Left renal cortex interstitium (tissue), 4 donors: ENCODE results near the gene FOXC1. TPM values are rescaled to one million over a fixed set of nuclear protein-coding genes. Genes with fewer than 3 reads are reported as not detected.

Experiments
- DNase-seq, 4 donors: peaks; one replicate each; pipeline ENCODE4 v3.0.0-alpha.2; 2013; ENCODE audit warnings: low read depth in 4 of 4, low spot score in 2 of 4, missing footprints in 1 of 4
- polyA plus RNA-seq, 4 donors: library from polyadenylated mRNA; unstranded; fragments of 120-200 nt; gene quantifications; one replicate each; pipeline ENCODE4 v1.2.1, GENCODE V29; 2013; ENCODE audit not compliant: insufficient read length in 4 of 4

Gene FOXC1
- polyA plus RNA-seq, 4 donors, result 79.4 to 94.2 (median 84.5) TPM

DNA sequence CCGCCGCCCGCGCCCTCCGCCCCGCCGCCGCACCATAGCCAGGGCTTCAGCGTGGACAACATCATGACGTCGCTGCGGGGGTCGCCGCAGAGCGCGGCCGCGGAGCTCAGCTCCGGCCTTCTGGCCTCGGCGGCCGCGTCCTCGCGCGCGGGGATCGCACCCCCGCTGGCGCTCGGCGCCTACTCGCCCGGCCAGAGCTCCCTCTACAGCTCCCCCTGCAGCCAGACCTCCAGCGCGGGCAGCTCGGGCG, 1.5 kb downstream of the FOXC1 start:
- no peak for DNase-seq

DNA sequence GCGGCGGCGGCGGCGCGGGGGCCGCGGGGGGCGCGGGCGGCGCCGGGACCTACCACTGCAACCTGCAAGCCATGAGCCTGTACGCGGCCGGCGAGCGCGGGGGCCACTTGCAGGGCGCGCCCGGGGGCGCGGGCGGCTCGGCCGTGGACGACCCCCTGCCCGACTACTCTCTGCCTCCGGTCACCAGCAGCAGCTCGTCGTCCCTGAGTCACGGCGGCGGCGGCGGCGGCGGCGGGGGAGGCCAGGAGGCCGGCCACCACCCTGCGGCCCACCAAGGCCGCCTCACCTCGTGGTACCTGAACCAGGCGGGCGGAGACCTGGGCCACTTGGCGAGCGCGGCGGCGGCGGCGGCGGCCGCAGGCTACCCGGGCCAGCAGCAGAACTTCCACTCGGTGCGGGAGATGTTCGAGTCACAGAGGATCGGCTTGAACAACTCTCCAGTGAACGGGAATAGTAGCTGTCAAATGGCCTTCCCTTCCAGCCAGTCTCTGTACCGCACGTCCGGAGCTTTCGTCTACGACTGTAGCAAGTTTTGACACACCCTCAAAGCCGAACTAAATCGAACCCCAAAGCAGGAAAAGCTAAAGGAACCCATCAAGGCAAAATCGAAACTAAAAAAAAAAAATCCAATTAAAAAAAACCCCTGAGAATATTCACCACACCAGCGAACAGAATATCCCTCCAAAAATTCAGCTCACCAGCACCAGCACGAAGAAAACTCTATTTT, 2.0 kb downstream of the FOXC1 start:
- no peak for DNase-seq

DNA sequence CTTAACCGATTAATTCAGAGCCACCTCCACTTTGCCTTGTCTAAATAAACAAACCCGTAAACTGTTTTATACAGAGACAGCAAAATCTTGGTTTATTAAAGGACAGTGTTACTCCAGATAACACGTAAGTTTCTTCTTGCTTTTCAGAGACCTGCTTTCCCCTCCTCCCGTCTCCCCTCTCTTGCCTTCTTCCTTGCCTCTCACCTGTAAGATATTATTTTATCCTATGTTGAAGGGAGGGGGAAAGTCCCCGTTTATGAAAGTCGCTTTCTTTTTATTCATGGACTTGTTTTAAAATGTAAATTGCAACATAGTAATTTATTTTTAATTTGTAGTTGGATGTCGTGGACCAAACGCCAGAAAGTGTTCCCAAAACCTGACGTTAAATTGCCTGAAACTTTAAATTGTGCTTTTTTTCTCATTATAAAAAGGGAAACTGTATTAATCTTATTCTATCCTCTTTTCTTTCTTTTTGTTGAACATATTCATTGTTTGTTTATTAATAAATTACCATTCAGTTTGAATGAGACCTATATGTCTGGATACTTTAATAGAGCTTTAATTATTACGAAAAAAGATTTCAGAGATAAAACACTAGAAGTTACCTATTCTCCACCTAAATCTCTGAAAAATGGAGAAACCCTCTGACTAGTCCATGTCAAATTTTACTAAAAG, 2.7 kb downstream of the FOXC1 start:
- DNase-seq, result no peak

GRCh38 chr6:1612974-1613306, 3.2 kb downstream of the FOXC1 start:
- no peak for DNase-seq

DNA sequence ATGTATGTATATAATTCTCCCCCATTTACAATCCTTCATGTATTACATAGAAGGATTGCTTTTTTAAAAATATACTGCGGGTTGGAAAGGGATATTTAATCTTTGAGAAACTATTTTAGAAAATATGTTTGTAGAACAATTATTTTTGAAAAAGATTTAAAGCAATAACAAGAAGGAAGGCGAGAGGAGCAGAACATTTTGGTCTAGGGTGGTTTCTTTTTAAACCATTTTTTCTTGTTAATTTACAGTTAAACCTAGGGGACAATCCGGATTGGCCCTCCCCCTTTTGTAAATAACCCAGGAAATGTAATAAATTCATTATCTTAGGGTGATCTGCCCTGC, 3.6 kb downstream of the FOXC1 start:
- DNase-seq, result no peak

DNA sequence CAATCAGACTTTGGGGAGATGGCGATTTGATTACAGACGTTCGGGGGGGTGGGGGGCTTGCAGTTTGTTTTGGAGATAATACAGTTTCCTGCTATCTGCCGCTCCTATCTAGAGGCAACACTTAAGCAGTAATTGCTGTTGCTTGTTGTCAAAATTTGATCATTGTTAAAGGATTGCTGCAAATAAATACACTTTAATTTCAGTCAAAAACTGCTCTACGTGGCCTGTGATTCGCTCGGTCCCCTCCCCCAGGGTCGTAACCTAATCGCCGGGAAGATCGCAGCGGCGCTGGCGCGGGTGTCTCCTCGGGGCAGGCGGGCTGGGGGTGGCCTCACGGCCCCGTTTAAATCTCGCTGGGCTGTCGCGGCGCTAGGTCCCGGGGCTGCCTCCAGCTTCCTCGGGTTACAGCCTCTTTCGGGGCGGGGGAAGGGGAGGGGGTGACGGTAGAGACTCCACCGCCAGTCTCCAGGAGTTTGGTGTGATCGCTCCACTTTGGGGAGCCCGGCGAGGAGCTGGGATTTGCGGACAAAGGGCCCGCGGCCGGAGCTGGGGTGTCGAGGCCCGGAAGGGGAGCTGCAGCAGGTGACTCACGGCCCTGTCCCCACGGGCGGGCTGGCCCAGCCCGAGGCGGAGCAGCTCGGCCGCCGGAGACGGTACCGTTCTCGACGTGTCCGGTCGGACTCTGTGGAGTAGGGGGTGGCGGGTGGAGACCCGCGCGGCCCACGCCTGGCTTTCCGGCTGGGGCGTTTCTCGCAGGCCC, 4.2 kb downstream of the FOXC1 start:
- DNase-seq, result no peak

DNA sequence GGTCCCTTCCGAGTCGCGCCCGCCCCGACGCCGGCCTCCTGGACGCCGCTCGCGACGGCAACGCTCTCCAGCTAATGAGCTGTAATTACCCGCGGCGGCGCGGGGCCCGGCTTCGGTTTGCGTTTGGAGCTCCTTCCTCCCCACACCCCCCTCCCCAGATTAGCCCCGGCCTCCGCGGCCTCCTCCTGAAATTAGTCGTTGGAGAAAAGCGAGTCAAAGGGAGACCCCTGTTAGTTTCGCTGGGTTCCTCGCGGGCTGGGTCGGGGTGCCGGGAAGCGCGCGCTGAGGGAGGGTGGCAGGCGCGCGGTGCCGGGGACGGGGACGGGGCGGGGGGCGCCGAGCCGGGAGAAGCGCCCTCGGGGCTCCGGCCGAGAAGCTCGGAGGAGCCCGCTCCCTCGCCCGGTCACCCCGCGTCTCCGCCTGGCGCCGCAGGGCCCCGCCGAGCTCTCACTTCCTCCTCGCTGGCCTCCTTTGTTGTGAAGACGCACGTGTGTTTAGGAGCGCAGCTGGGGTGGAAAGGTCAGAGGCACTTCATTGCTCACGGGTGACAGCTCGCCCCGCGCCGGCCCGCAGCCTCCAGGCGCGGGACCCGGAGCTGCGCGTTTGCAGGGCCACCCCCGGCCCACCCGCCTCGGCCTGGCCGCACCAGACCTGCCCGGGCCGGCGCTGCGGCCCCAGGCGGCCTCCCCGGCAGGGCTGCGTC, 4.9 kb downstream of the FOXC1 start:
- DNase-seq, result no peak

DNA sequence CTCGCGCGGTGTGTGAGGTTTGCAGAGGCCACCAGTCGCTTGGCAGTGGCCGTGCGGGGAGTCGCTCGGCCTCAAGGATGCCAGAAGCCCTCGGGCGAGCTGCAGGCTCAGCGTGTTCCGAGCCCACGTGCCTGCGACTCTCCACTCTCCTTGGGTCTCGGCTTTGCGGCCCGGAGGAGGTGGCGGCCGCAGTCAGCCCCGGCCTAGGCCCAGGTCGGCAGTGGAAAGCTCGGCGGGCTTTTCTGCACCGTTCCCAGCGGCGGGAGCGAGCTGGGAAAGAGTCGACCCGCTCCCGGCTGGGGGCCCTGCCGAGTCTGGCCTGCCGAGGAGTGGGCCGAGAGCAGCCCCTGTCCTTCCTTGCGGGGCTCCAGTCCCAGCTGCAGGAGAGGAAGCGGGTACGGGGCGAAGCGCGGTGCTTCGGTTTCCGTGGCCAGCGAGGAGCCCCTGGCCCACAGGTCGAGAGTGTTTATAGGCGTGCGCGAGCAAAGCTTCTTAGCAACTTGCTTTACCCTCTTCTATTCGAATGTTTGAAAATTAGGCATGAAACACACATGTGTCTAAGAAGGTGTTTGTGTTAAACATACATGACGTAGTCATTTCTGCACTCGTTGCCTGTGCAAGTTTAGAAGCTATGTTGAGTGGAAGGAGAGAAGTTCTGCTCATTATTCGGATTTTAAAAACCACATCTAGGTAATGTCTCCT, 5.6 kb downstream of the FOXC1 start:
- DNase-seq, result no peak

GRCh38 chr6:1615853-1616420, 6.2 kb downstream of the FOXC1 start:
- DNase-seq, result no peak

DNA sequence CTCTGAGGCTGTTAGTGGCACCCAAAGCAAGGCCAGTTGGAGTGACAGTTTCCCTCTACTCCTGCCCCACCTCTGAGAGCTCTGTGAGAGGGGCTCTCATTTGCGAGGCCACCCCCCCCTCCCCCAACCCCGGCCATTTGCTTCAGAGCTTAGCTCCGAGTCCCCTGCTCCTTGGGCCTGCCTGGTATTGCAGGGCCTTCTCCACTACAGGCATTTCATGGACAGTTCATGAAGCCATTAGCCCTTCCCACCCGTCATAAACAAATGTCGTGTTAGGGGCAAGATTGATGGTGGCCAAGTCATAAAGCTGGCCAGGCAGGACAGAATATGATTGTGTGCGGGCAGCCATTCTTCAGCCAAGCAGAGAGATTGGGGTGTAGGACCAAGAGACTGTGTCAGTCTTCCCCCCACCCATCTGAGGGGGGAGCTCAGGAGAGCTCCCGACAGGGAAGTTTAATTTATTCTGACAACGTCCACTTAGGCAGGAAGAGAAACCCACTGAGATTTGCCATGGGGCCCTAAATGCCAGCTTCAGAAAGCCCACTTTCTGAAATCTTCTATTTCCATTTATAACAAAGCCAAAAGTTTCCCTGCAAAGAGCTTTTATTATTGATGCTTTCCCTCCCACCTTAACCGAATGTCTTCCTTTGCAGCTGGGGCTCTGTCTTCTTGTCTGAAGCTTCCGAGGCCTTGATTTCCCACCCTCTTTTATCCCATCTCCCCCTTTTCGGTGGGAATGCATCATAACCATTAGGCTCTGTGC, 7.2 kb downstream of the FOXC1 start:
- DNase-seq, result no peak

DNA sequence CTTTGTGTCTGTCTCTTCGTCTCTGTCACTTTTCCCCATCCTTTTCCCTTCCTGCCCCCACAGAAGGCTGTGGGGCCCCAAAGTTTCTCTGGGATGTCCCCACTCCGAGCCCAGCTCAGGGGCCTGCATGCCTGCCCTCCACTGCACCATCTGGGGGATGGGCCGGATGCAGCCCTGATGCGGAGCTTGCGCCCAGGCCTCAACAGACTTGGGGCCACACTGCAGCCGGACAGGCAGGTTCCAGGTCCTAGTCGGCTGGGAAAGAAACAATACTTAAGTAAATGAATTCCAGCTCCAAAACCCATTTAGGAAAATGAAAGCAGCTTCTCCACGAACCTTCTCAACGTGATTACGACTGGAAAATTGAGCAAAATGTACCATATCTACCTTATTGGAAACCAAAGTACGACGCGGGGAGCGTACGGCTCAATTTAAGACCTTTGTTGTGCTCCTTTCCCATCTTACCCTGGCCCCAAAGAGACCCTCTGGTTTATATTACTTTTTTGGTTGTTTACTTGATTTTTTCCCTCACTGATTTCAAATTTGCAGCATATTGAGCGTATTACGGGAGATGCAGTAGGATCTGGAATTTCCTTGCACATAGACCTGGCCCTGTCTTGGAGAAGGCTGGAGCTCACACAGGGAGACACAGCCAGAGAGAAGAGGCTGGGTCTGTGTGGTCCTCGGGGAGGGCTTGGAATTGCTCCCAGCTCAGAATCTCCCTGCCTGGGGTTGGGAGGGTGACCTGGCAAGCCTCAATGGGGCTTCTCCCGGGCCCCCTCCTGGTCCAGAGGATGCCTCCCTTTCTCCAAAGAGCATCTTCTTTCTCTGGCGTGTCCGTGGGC, 8.0 kb downstream of the FOXC1 start:
- DNase-seq, result no peak

DNA sequence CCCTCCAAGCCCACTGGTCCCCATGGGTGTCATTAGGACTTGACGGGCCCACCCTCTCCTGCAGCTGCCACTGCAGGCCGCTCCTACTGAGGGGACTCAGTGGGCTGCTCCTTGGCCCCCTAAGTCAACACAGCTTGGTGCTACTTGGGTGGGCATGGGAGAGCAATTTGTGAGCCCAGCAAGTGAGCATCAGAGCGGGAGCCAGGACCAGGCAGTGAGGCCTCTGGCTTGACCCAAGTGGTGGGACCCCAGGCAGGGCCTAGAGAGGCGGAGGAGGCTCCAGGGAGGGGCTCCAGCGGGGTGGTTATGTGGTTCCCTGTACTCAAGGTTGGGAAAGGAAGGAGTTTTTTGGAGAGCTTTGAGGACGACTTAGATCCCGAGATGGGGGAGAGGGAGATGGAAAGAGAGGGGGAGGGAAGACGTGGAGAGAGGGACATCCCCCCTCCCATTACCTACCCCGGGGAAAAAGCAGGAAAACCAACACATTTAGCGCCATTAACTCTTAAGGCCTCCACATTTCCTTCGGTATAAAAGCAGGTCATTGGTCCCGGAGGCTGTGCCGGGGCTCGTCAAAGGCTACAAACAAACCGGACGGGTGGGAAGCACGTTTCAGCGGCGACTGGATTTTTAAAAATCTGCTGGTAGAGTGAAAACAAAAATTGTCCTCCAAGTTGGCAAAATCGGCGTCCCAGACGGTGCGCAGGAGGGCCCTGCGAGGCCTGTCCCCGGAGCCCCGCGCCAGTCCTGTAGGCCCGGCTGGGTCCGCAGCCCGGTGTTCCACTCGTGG, 8.8 kb downstream of the FOXC1 start:
- DNase-seq, result no peak

DNA sequence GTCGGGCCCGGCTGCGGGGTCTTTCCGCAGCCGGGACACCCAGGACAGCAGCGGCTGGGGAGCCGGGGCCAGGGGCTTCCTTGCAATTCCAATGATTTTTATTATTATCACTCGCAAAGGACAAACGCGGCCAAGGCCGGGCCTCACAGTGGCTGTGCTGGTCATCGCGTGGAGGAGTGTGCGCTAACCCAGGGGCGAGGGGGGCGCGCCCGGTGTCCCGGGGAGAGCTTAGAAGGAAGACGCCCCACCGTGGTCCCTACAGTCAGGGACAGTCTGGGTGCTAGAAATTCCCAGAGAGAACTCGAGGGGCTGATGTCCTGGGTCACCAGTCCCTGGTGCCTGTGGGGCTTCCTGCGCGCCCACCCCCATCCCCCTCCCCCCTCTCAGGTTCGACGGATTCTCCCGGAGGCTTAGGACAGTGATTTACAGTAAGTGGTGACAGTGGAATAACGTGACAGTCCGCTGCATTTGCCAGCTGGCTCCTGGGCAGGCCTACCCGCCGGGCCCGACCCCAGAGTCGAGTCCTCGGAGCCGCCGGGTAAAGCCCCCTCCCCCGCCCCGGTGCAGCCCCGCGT, 9.5 kb downstream of the FOXC1 start:
- no peak for DNase-seq

GRCh38 chr6:1619673-1620503, 10.2 kb downstream of the FOXC1 start:
- no peak for DNase-seq

DNA sequence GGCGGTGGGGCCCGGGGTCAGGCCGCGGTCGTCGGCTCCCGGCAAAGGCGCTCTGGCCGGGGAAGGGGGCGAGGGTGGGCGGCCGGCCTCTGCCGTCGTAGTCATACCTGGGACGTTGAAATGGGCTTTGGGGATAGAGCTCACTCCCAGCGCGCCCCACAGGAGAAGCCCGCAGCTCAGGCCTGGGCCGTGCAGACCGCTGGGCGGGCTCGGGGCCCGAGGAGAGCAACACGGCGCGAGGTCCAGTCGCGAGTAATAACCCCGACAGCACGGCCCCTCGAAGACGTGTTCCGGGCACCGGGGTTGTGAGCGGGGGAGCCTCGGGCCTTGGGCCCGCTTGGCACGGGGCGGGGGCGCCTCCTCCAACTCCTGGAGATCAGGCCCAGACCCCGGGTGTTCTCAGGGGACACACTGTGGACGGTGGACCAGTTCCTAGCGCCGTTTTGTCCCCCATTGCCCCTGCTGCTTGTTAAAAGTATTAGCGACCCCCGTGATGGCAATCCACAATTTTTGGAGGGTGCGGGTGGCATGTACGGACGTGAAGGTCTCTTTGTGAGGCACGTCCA, 10.9 kb downstream of the FOXC1 start:
- DNase-seq, result no peak

DNA sequence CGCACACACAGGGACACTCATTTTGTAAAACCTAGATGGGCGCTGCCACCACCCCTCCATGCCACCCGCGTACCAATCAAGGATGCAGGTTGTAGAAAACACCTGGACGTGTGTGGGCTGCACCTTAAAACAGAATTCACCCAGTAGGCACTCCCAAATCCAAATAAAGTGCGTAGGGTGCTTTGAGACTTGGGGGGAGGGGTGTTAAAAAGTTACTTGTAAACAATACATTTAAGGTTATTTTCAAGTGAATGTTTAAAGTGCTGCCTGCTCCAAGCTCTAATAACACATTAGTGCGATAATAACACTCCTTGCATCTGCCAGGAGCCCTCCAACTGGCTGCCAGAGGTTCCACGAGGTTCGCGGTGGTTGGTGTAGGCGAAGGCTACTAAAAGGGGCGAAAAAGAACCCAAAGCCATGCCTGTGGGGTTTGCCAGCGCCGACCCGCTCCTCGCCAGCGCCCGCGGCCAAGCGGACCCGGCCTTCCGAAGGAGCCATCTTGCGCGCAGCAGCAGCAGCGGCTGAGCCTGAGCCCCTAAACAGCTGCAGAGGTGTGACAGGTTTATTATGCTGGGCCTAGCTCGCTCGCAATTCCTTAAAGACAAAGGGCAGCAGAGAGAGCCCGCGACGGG, 11.5 kb downstream of the FOXC1 start:
- DNase-seq, result no peak
